Activated CD8-positive, alpha-beta memory T cell treated with anti-CD3 and anti-CD28 coated beads for 36 hours (primary cell): ENCODE data around the gene KCNN4. TPM values are rescaled to one million over a fixed set of nuclear protein-coding genes. Genes with fewer than 3 reads are reported as not detected.
"Not testable (repeated sequence)": the region's sequence is repeated elsewhere in the genome, so short reads cannot be mapped to it uniquely, and the experiment has no call there.

Experiments used
- CTCF ChIA-PET: fragments of 350-600 bp; sonication (Branson Sonifier 250); formaldehyde crosslinking; loops from one replicate; lab custom pipeline; 2021; ENCODE audit warnings: antibody characterized with exemption; lab: Charles Lee
- POLR2A ChIA-PET: fragments of 350-600 bp; sonication (Branson Sonifier 250); formaldehyde crosslinking; loops from one replicate; lab custom pipeline; 2021; ENCODE audit warnings: antibody characterized with exemption; lab: Charles Lee
- total RNA-seq, 2 experiments: library from RNA; stranded (reverse); gene quantifications; one replicate each; pipeline ENCODE4 v1.2.3, GENCODE V29; 2021

The KCNN4 gene
- total RNA-seq, result 10 to 100 TPM; 83.8 to 89.2 TPM

GRCh38 chr19:43780706-43781525 is at the start of gene KCNN4:
TSS of gene KCNN4 (minus strand) at chr19:43780973. CDS start at chr19:43780861, 112 bp downstream.
- ChIA-PET POLR2A (interaction anchor here (1.1 to 2.2 kb wide), 6 partner anchors 16 to 185 kb away, joined by 3 to 26 read pairs (median 5); partner anchors contain the start of genes IRGQ, SMG9 and ZNF576), CTCF (interaction anchor here (0.6 to 9.8 kb wide), 10 partner anchors 14 to 112 kb away, joined by 3 to 120 read pairs (median 4); no protein-coding TSS in a partner anchor)

DNA sequence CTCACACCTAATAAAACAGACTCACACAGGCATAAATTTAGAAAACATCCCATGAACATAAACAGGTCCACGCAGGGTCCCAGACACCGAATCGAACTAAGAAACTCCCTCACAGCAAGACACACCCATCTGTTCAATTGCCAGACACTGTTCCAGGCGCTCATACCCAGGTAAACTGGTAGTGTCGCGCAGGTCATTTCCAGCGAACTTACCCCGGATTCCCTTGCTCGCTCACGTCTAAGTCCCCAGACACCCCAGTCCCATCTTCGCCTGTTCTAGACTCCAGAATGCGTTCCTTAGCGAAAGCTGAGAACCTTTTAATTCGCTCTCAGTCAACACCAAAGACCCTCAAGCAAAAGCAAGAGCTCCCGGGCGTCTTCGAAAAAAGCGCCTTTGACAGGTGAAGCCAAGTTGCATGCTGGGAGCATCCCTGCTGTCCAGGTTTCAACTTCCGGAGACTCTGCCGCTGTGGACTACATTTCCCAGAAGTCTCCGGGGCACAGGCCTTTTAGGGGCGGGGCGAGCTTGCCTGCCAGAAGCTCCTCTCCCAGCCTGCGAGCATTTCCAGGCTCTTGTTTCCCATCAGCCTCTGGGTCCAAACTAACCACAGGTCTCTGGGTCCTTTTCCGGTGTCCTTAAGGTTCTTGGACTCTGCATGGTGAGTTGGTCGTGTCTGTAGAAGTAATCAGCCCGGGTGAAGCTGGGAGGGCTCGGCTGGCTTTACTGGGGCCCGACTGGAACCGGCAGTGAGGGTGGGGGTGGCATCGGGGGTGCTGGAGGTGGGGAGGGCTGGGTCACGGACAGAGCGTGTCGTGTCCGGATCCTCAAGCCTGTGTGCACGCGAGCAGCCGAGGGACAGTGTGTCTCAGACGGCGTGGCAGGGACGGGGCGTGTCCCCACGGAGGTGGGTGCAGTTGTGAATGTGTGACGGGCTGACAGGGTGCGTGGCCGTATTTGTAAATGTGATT is 46.3 kb upstream of the KCNN4 start, which contains the start of gene ZNF283:
Gene ZNF283 (plus strand): TSS at position 535 of the 968 bp plus-strand sequence. CDS start 6,184 bp downstream, outside the sequence.
- CTCF ChIA-PET, result no interaction called here
- POLR2A ChIA-PET, result no interaction called here

DNA sequence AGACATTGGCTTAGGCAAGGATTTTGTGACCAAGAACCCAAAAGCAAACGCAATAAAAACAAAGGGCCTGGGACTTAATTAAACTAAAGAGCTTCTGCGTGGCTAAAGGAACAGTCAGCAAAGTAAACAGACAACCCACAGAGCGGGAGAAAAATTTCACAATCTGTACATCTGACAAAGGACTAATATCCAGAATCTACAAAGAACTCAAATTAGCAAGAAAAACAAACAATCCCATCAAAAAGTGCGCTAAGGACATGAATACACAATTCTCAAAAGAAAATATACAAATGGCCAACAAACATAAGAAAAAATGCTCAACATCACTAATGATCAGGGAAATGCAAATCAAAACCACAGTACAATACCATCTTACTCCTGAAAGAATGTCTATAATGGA is 43.8 kb upstream of the KCNN4 start:
- CTCF ChIA-PET, POLR2A ChIA-PET: not testable (repeated sequence)

GRCh38 chr19:43823856-43824255 is 43.1 kb upstream of the KCNN4 start:
- POLR2A ChIA-PET, CTCF ChIA-PET: not testable (repeated sequence)

- POLR2A ChIA-PET, result no interaction called here
- CTCF ChIA-PET, result interaction anchor here (1.3 kb wide), 1 partner anchor 374 kb away, joined by 3 read pairs; no protein-coding TSS in a partner anchor
Measured at GRCh38 chr19:43820884-43821215, 40.1 kb upstream of the KCNN4 start.

DNA sequence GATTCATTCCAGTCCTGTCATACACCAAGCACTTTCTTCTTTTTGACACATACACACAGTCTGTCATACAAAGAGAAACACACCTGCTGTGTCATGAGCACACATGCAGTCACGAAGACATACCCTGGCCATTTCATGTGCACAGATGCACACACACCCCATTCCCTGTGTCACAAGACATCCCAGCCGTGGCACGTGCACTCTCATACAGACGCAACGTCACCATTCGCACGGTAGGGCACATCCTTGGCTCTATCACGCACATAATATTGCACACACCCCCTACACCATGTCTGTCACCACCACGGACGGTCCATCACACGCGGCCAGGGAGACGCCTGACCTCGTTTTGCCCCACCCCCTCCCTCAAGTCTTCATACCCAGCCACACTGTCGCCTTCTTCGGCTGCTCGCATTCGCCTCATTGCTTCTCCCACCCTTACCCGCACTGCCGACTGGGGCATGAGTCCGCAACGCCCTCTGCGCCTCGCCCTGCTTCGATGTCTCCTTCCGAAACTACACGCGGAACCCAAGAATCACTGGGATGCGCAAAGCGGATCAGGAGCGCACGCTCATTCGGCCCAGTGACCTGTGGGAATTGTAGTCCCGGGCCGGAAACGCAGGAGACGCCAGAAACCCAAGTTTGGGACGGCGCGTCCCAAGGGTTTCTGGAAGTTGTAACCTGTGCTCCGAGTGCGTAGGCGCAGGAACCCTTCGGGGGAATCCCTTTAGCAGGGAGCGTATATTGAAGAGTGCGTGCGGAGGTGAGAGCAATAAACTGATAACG is 39.5 kb upstream of the KCNN4 start:
- ChIA-PET POLR2A (interaction anchor here (0.6 kb wide), 1 partner anchor 152 kb away, joined by 4 read pairs; no protein-coding TSS in a partner anchor), CTCF (interaction anchor here (1.3 kb wide), 1 partner anchor 373 kb away, joined by 3 read pairs; no protein-coding TSS in a partner anchor)

DNA sequence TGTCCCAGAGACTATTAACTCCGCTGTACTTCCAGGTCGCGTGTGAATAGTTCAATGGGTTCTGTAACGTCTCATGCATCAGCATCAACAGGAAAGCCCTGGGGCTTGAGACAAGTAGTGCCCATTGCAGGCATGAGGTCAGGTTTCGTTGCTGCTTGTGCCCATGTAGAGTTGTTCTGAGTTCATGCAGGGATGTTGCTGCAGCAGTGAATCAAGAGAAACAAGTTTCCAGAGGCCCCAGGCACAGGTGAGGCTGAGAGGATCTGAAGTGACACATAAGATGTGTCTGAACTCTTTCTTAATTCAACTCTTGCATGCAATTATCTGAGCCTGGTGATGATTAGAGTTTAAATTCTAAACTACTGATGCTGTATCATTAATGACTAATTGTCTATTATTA is 37.7 kb upstream of the KCNN4 start:
- POLR2A ChIA-PET, result no interaction called here
- CTCF ChIA-PET, result no interaction called here

GRCh38 chr19:43817454-43817853 is 36.7 kb upstream of the KCNN4 start:
- CTCF ChIA-PET, POLR2A ChIA-PET: not testable (repeated sequence)

DNA sequence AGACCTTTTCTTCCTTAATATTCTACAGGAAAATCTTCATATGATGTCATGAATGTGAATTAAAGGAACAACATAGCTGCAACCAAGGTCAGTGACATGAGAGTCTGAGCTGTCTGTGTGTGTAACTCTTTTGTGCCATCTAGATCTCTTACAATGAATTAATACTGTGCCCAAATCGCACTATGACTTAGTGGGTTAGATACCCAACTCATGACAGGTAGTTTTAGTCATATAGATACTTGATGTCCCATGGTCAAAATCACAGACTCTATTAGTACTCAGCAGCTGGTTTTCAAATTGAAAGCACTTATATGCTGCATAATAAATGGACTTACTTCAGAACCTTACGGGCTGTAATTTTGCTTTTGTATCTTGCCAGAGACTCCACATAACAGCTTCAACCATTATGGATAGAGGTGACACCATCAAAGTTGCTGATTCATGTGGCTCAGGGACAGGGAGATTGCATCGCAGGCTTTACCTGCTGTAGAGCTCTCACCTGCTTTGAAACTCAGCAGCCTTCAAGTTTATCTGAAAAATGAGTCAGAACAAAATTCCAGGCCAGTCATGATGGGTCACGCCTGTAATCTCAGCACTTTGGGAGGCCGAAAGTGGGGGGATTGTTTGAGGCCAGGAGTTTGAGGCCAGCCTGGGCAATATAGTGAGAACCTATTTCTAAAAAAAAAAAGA is 34.0 kb upstream of the KCNN4 start:
- ChIA-PET POLR2A (no interaction called here), CTCF (no interaction called here)

DNA sequence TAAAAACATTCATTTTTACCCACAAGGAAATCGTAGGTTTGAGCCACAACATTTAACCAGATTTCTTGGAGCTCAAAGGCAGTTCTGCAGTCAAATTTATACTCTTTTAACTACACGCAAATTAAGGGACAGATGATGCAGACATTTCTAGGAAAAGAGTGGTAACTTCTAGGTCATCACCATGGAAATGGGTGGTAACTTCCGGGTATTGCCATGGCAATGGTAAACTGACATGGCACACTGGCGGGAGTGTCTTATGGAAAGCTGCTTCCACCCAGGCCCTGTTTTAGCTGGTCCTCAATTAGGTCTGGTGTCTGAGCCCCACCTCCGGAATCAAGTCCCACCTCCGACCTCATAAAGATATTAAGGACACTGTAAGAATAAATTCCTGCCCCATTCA is 31.9 kb upstream of the KCNN4 start:
- POLR2A ChIA-PET, result interaction anchor here (0.8 kb wide), 1 partner anchor 94 kb away, joined by 10 read pairs; no protein-coding TSS in a partner anchor
- CTCF ChIA-PET, result no interaction called here

DNA sequence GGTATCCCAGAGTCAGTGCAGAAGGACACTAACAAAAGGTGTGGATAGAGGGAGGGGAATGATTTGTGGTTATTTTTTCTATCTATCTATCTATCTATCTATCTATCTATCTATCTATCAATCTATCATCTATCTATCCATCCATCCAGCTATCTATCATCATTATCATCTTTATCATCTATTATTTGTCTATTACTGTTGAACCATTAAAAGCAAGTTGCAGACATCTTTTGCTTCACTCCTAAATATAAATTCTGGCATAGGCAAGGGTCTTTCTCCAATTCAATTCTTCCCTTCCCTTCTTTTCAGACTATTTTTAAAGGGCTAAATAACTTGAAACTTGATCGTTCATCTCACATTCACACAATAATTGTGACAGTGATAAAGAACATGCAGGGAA is 31.5 kb upstream of the KCNN4 start:
- CTCF ChIA-PET, result no interaction called here
- POLR2A ChIA-PET, result interaction anchor here (0.8 kb wide), 1 partner anchor 94 kb away, joined by 10 read pairs; no protein-coding TSS in a partner anchor

GRCh38 chr19:43811837-43812236 is 31.1 kb upstream of the KCNN4 start:
- POLR2A ChIA-PET, result no interaction called here
- CTCF ChIA-PET, result no interaction called here

GRCh38 chr19:43809762-43810696 is 29.3 kb upstream of the KCNN4 start:
- CTCF ChIA-PET, result interaction anchor here (0.6 to 2.7 kb wide), 10 partner anchors 13 to 250 kb away, joined by 3 to 25 read pairs (median 3); partner anchors contain the start of genes SMG9 and ZNF45
- POLR2A ChIA-PET, result interaction anchor here (0.7 to 1.1 kb wide), 2 partner anchors 140 to 195 kb away, joined by 3 read pairs; partner anchors contain the start of gene PLAUR

GRCh38 chr19:43807651-43808050 is 26.9 kb upstream of the KCNN4 start:
- CTCF ChIA-PET, result no interaction called here

DNA sequence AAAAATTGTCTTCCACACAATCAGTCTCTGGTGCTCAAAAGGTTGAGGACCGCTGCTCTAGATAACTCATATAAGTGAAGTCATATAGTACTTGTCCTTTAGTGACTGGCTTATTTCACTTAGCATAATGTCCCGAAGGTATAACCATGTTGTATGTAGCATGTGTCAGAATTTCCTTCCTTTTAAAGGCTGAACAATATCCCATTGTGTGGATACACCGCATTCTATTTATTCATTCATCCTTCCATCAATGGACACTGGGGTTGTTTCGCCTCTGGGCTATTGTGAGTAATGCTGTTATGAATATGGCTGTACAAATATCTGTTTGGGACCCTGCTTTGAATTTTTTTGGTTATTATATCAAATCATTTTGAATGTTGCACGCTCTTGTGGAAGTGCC is 26.1 kb upstream of the KCNN4 start:
- POLR2A ChIA-PET, result no interaction called here

More at GRCh38 chr19:43807651-43808050, 26.9 kb upstream of the KCNN4 start:
- POLR2A ChIA-PET, result no interaction called here

DNA sequence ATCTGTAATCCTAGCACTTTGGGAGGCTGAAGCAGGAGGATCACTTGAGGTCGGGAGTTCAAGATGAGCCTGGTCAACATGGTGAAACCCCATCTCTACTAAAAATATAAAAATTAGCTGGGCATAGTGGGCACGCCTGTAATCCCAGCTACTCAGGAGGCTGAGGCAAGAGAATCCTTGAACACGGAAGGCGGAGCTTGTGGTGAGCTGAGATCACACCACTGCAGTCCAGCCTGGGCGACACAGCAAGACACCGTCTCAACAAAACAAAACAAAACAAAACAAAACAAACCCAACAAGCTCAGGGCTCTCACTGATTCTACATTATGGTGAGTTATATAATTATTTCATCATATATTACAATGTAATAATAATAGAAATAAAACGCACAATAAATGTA is 25.6 kb upstream of the KCNN4 start:
- POLR2A ChIA-PET, CTCF ChIA-PET: not testable (repeated sequence)

More for the DNA sequence above, 26.1 kb upstream of the KCNN4 start:
- CTCF ChIA-PET, result no interaction called here

DNA sequence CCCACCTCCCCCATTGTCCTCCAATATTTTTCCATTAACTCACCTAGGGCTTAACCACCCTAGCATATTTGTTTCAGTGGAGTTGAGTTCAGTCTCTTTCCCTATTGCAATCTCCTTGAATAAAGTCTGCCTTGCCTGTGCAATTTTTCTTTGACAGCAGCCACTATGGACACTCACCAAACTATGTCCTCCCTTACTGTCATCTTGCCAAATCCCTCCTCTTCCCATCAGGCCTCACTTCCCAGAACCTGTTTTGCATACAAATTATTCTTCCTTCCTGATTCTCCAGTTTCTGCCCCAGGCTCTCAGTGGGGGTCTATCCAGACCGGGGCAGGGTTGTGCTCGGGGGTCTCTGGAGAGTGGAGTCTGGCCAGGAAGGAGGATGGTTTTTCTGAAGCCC is 23.7 kb upstream of the KCNN4 start:
- CTCF ChIA-PET, result no interaction called here

More for the DNA sequence above, 23.7 kb upstream of the KCNN4 start:
- POLR2A ChIA-PET, result no interaction called here
